Suprapubic skin (tissue), 4 donors: ENCODE measurements around the gene CASQ2. TPM values are rescaled to one million over a fixed set of nuclear protein-coding genes. Genes with fewer than 3 reads are reported as not detected.

Source experiments
- DNase-seq, 2 donors: peaks; one replicate each; pipeline ENCODE4 v3.0.0-alpha.2; 2019; ENCODE audit warnings: low spot score in 2 of 2
- H3K27ac ChIP-seq: fragments of 200-600 bp; sonication (generic); one replicate; pipeline ENCODE4 v1.5.1; 2019
- H3K27me3 ChIP-seq: fragments of 200-600 bp; sonication (generic); one replicate; pipeline ENCODE4 v1.5.1; 2019
- H3K36me3 ChIP-seq: fragments of 200-600 bp; sonication (generic); one replicate; pipeline ENCODE4 v1.5.1; 2019
- H3K4me1 ChIP-seq: fragments of 200-600 bp; sonication (generic); one replicate; pipeline ENCODE4 v1.5.1; 2019
- H3K4me3 ChIP-seq: fragments of 200-600 bp; sonication (generic); one replicate; pipeline ENCODE4 v1.5.1; 2019; ENCODE audit warnings: mild to moderate bottlenecking
- H3K9me3 ChIP-seq: fragments of 200-600 bp; sonication (generic); one replicate; pipeline ENCODE4 v1.5.1; 2019
- EP300 ChIP-seq: sonication (generic); formaldehyde crosslinking; IDR thresholded peaks from one replicate; pipeline ENCODE4 v1.6.1; 2017; ENCODE audit warnings: antibody characterized with exemption
- POLR2A ChIP-seq, 2 donors: fragments of 450-650 bp; IDR thresholded peaks; one replicate each; pipeline ENCODE4 v1.6.1; 2017; ENCODE audit warnings: antibody characterized with exemption in 2 of 2, mild to moderate bottlenecking in 2 of 2, moderate library complexity in 2 of 2
- POLR2AphosphoS5 ChIP-seq, 3 donors: sonication (generic); formaldehyde crosslinking; IDR thresholded peaks; one replicate each; pipeline ENCODE4 v1.6.1; 2017; ENCODE audit warnings: antibody characterized with exemption in 3 of 3
- WGBS: methylation state at CpG from one replicate; pipeline ENCODE4 v1.1.5; 2018; 5-methylcytosine and 5-hydroxymethylcytosine counted together
- total RNA-seq, 4 donors: library from RNA; depleted of rRNA; stranded (reverse); fragments of >200 nt; gene quantifications; one replicate each; pipeline ENCODE4 v1.1.0, GENCODE V29; 2016
- TF ChIP-seq, protein P1 (sequence below), 2 donors: fragments of 200-600 bp in 1 of 2; fragments of 450-650 bp in 1 of 2; sonication (generic) in 1 of 2; IDR thresholded peaks; one replicate each; pipeline ENCODE4 v1.5.1; 2016 to 2019; ENCODE audit warnings: antibody characterized with exemption in 2 of 2, mild to moderate bottlenecking in 1 of 2, moderate library complexity in 1 of 2

The CASQ2 gene
- total RNA-seq, 4 donors from 2014 or later, result 1.5 to 3.6 (median 2.5) TPM

- Histone ChIP-seq H3K9me3 (no peaks in the 10 kb centered on the region), H3K36me3 (peaks cover 24% of the 10 kb centered on the region), H3K4me3 (no peak overlapping the region), H3K27ac (peak overlapping the region; percentile 15), H3K27me3 (no peaks in the 10 kb centered on the region), H3K4me1 (peaks cover 23% of the 10 kb centered on the region)
- 79% methylated on average over 19 of the region's 19 CpGs for WGBS
- DNase-seq, result no peak
- TF ChIP-seq EP300, result no peak
Measured at GRCh38 chr1:115671176-115671934, 97.2 kb downstream of the CASQ2 start.

DNA sequence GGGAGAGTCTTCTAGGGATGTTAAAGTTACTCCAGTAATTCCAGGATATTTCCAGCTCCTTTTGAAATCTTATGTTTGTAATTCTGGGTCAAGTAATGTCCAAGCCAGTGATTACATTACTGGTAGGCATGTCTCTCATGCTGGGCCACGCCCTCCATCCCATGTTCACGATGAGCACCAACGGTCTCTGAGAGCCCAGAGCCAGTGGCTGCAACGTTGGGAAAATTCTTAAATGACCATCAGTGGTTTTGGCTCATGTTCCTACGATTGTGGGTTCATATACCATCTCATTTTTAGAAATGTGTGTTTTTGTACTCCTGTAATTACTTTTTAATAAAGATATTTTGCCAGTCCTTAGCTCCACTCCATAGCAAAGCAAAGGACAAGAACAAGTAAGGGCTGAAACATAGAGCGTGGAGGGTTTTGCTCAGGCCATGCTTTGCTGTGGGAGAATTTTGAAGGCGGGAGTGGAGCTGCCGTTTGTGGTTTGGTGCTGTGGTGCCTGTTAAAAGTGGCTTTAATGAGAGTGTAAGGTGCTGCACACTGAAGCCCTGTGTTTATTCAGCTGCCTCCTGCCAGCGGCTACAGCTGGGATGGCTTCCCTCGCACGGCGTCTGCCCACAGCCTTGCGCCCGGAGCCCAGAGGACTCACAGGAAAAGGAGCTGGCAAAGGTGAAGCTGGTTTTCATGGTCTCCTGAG is 97.9 kb downstream of the CASQ2 start:
- Histone ChIP-seq H3K4me1 (peaks cover 25% of the 10 kb centered on the region), H3K36me3 (peaks cover 26% of the 10 kb centered on the region), H3K27ac (peak overlapping the region; percentile 15), H3K9me3 (no peaks in the 10 kb centered on the region), H3K4me3 (no peak overlapping the region), H3K27me3 (no peaks in the 10 kb centered on the region)
- 79% methylated on average over 14 of the region's 14 CpGs for WGBS
- no peak for TF ChIP-seq EP300
- no peak for TF ChIP-seq POLR2A (IDR thresholded peaks at IDR 0.05)
- TF ChIP-seq POLR2AphosphoS5 (IDR thresholded peaks at IDR 0.05), result no peak
- TF ChIP-seq, protein P1, sequence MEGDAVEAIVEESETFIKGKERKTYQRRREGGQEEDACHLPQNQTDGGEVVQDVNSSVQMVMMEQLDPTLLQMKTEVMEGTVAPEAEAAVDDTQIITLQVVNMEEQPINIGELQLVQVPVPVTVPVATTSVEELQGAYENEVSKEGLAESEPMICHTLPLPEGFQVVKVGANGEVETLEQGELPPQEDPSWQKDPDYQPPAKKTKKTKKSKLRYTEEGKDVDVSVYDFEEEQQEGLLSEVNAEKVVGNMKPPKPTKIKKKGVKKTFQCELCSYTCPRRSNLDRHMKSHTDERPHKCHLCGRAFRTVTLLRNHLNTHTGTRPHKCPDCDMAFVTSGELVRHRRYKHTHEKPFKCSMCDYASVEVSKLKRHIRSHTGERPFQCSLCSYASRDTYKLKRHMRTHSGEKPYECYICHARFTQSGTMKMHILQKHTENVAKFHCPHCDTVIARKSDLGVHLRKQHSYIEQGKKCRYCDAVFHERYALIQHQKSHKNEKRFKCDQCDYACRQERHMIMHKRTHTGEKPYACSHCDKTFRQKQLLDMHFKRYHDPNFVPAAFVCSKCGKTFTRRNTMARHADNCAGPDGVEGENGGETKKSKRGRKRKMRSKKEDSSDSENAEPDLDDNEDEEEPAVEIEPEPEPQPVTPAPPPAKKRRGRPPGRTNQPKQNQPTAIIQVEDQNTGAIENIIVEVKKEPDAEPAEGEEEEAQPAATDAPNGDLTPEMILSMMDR (IDR thresholded peaks at IDR 0.05), result no peak
- no peak for DNase-seq

- no peak overlapping the region for H3K27ac ChIP-seq
- H3K4me3 ChIP-seq, result no peak overlapping the region
- H3K4me1 ChIP-seq, result peaks cover 27% of the 10 kb centered on the region
- H3K27me3 ChIP-seq, result no peaks in the 10 kb centered on the region
- no peaks in the 10 kb centered on the region for H3K9me3 ChIP-seq
- no peak for TF ChIP-seq POLR2AphosphoS5 (IDR thresholded peaks at IDR 0.05)
- no peak for TF ChIP-seq POLR2A (IDR thresholded peaks at IDR 0.05)
- TF ChIP-seq, protein P1 (IDR thresholded peaks at IDR 0.05), result no peak
- no peak for TF ChIP-seq EP300
- peaks cover 30% of the 10 kb centered on the region for H3K36me3 ChIP-seq
- DNase-seq, result no peak
- WGBS, result 83% methylated on average over 1 of the region's 1 CpG
Measured at GRCh38 chr1:115669886-115670285, 98.6 kb downstream of the CASQ2 start.

- TF ChIP-seq POLR2A (IDR thresholded peaks at IDR 0.05) (no peak), EP300 (no peak), POLR2AphosphoS5 (IDR thresholded peaks at IDR 0.05) (no peak)
- TF ChIP-seq, protein P1 (IDR thresholded peaks at IDR 0.05), result no peak
- Histone ChIP-seq H3K4me3 (no peak overlapping the region), H3K27me3 (no peaks in the 10 kb centered on the region), H3K9me3 (no peaks in the 10 kb centered on the region), H3K36me3 (peaks cover 33% of the 10 kb centered on the region), H3K27ac (no peak overlapping the region), H3K4me1 (peaks cover 32% of the 10 kb centered on the region)
- 91% methylated on average over 5 of the region's 5 CpGs for WGBS
- DNase-seq, result no peak
Measured at GRCh38 chr1:115669002-115669673, 99.4 kb downstream of the CASQ2 start.

GRCh38 chr1:115668579-115668978 is 99.9 kb downstream of the CASQ2 start:
- Histone ChIP-seq H3K4me3 (no peak overlapping the region), H3K9me3 (no peaks in the 10 kb centered on the region), H3K27me3 (no peaks in the 10 kb centered on the region), H3K36me3 (peaks cover 39% of the 10 kb centered on the region), H3K4me1 (peaks cover 32% of the 10 kb centered on the region), H3K27ac (no peak overlapping the region)
- DNase-seq, result no peak
- no peak for TF ChIP-seq POLR2AphosphoS5 (IDR thresholded peaks at IDR 0.05)
- no peak for TF ChIP-seq POLR2A (IDR thresholded peaks at IDR 0.05)
- no peak for TF ChIP-seq EP300
- TF ChIP-seq, protein P1 (IDR thresholded peaks at IDR 0.05), result no peak
- 88% methylated on average over 1 of the region's 1 CpG for WGBS
